HCT116 (cell line): ENCODE measurements around the gene RBMS1.

Experiments
- ATF3 ChIP-seq: IDR thresholded peaks from 2 replicates; pipeline ENCODE4 v1.6.1; 2012
- EGR1 ChIP-seq: IDR thresholded peaks from 2 replicates; pipeline ENCODE4 v1.6.1; 2012; ENCODE audit warnings: low read depth
- ELF1 ChIP-seq: IDR thresholded peaks from 2 replicates; pipeline ENCODE4 v1.6.1; 2012; ENCODE audit warnings: low read depth, borderline replicate concordance
- POLR2A ChIP-seq: IDR thresholded peaks from 2 replicates; pipeline ENCODE4 v1.7.0; 2011; ENCODE audit warnings: borderline replicate concordance; ENCODE audit not compliant: insufficient read depth, insufficient read length; ENCODE audit errors: extremely low read depth
- POLR2AphosphoS5 ChIP-seq: IDR thresholded peaks from 2 replicates; pipeline ENCODE4 v1.6.1; 2011; ENCODE audit warnings: mild to moderate bottlenecking, low read depth, low read length, moderate library complexity
- SIN3A ChIP-seq: IDR thresholded peaks from 2 replicates; pipeline ENCODE4 v1.6.1; 2012; ENCODE audit warnings: low read depth
- SRF ChIP-seq: IDR thresholded peaks from 2 replicates; pipeline ENCODE4 v1.6.1; 2012; ENCODE audit warnings: low read depth
- YY1 ChIP-seq: IDR thresholded peaks from 2 replicates; pipeline ENCODE4 v1.6.1; 2011; ENCODE audit warnings: low read length, low read depth, moderate library complexity, mild to moderate bottlenecking; ENCODE audit not compliant: insufficient replicate concordance; ENCODE audit errors: extremely low read depth
- TF ChIP-seq, protein P1 (sequence below), 3 experiments: fragments of 200-600 bp in 1 of 3; sonication (generic) in 1 of 3; IDR thresholded peaks in 2 of 3; conservative IDR thresholded peaks in 1 of 3; 2 replicates each; pipeline ENCODE4 v1.5.1; 2012 to 2017; ENCODE audit warnings: low read depth in 2 of 3, low read length in 2 of 3, antibody characterized with exemption in 1 of 3, borderline replicate concordance in 1 of 3, control low read depth in 1 of 3, mild to moderate bottlenecking in 1 of 3, mixed read lengths in 1 of 3, mixed run types in 1 of 3, moderate library complexity in 1 of 3; ENCODE audit not compliant: insufficient read depth in 1 of 3
- TF ChIP-seq, protein P2 (sequence below): IDR thresholded peaks from 2 replicates; pipeline ENCODE4 v1.6.1; 2012

- TF ChIP-seq ELF1, result no peak
- TF ChIP-seq SIN3A, result no peak
- TF ChIP-seq, protein P1, sequence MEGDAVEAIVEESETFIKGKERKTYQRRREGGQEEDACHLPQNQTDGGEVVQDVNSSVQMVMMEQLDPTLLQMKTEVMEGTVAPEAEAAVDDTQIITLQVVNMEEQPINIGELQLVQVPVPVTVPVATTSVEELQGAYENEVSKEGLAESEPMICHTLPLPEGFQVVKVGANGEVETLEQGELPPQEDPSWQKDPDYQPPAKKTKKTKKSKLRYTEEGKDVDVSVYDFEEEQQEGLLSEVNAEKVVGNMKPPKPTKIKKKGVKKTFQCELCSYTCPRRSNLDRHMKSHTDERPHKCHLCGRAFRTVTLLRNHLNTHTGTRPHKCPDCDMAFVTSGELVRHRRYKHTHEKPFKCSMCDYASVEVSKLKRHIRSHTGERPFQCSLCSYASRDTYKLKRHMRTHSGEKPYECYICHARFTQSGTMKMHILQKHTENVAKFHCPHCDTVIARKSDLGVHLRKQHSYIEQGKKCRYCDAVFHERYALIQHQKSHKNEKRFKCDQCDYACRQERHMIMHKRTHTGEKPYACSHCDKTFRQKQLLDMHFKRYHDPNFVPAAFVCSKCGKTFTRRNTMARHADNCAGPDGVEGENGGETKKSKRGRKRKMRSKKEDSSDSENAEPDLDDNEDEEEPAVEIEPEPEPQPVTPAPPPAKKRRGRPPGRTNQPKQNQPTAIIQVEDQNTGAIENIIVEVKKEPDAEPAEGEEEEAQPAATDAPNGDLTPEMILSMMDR (IDR thresholded peaks at IDR 0.05 in 2 of 3, conservative IDR thresholded peaks at IDR 0.05 in 1 of 3; ENCODE audit: borderline replicate concordance in 1 of 3, insufficient read depth in 1 of 3, low read depth in 2 of 3, low read length in 2 of 3), result no peak
- no peak for TF ChIP-seq POLR2A
- TF ChIP-seq SRF, result no peak
- TF ChIP-seq, protein P2, sequence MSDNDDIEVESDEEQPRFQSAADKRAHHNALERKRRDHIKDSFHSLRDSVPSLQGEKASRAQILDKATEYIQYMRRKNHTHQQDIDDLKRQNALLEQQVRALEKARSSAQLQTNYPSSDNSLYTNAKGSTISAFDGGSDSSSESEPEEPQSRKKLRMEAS, result peak; percentile 47; the same call in 1 of the 2 replicates
- no peak for TF ChIP-seq YY1
- peak; percentile 46; the same call in 1 of the 2 replicates for TF ChIP-seq POLR2AphosphoS5
- TF ChIP-seq EGR1, result no peak
- no peak for TF ChIP-seq ATF3
Observed at GRCh38 chr2:160492401-160493226, 993 bp downstream of the RBMS1 start.
